Measurements from ENCODE around the gene SESN1. TPM values are rescaled to one million over a fixed set of nuclear protein-coding genes. Genes with fewer than 3 reads are reported as not detected.
"Not testable (repeated sequence)": the region's sequence is repeated elsewhere in the genome, so short reads cannot be mapped to it uniquely, and the experiment has no call there.

SESN1 gene
- total RNA-seq, 4 donors from 2014 or later: 50.7 to 80.9 (median 61.8) TPM

DNA sequence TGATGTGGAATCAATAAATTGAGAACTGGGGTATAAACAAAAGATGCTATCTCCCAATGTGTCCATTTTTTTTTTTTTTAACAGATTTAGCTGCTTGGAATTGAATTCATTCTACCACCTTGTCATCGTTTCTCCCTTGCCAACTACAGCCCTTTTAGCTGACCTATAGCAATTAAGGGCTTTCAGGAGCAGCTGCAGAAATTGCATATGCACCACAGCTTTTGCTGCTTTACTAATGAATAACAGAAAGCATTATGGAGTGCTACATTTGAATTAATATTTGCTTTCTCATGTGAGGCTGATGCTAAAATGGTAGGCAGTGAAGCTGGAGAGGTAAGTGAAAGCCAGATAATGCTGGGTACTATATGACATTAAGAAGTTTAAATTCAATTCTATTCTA is 5.7 kb downstream of the SESN1 start:
- Histone ChIP-seq H3K4me1 (peaks cover 39 to 71% (median 67%) of the 10 kb centered on the region in 4 donors), H3K4me3 (no peak overlapping the region), H3K36me3 (peaks cover 0 to 11% (median 4%) of the 10 kb centered on the region in 4 donors), H3K27ac (replicated peaks in 1 of 4) (peak overlapping the region in 2 of 4 donors; percentile 49 to 51), H3K9me3 (no peaks in the 10 kb centered on the region), H3K27me3 (no peaks in the 10 kb centered on the region)
- intact Hi-C loops (cut with DNase I): loop anchor here (10.0 kb wide), 1 partner anchor 434 kb away; no protein-coding TSS in a partner anchor
- no peak for TF ChIP-seq EP300 (IDR thresholded peaks at IDR 0.05)
- TF ChIP-seq, protein P1, sequence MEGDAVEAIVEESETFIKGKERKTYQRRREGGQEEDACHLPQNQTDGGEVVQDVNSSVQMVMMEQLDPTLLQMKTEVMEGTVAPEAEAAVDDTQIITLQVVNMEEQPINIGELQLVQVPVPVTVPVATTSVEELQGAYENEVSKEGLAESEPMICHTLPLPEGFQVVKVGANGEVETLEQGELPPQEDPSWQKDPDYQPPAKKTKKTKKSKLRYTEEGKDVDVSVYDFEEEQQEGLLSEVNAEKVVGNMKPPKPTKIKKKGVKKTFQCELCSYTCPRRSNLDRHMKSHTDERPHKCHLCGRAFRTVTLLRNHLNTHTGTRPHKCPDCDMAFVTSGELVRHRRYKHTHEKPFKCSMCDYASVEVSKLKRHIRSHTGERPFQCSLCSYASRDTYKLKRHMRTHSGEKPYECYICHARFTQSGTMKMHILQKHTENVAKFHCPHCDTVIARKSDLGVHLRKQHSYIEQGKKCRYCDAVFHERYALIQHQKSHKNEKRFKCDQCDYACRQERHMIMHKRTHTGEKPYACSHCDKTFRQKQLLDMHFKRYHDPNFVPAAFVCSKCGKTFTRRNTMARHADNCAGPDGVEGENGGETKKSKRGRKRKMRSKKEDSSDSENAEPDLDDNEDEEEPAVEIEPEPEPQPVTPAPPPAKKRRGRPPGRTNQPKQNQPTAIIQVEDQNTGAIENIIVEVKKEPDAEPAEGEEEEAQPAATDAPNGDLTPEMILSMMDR (IDR thresholded peaks at IDR 0.05): no peak
- TF ChIP-seq POLR2A (IDR thresholded peaks at IDR 0.05; ENCODE audit: low read depth): no peak
- TF ChIP-seq POLR2AphosphoS5 (IDR thresholded peaks at IDR 0.05): no peak
- no peak for DNase-seq (ENCODE audit: extremely low spot score)
- WGBS: 65% methylated on average over 1 of the region's 1 CpG

DNA sequence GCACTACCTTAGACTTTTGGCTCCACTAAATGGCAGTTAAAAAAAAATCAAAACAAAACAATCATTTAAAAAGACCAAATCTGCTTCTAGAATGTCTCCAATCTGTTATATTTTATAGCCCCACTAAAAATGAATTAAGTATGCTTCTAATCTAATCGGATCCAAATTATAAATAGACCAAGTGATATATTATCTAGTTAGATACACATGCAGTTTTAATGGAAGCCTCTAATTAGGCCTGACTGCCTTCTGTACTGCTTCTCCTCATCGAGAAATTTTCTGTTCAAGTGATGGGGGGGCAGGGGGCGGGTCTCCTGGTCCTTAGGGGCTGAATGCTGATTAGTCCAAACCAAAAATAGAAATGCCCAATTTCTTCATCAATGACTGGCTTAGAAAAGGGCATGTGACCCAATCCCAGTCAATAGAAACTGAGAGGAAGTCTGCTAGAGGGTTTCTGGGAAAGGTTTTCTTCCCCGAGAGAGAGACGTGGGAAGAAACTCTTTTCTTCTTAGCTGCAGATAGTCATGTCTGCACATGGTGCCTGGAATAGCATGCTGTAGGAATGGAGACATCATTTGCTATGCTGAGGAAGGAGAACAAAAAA is 6.9 kb downstream of the SESN1 start:
- H3K4me3 ChIP-seq: no peak overlapping the region
- TF ChIP-seq EP300 (IDR thresholded peaks at IDR 0.05) (no peak), POLR2A (IDR thresholded peaks at IDR 0.05; ENCODE audit: low read depth) (no peak), POLR2AphosphoS5 (IDR thresholded peaks at IDR 0.05) (no peak)
- TF ChIP-seq, protein P1 (IDR thresholded peaks at IDR 0.05): no peak
- 52% methylated on average over 5 of the region's 5 CpGs for WGBS
- peak overlapping the region in 3 of 4 donors; percentile 26 to 51 (median 49) for H3K27ac ChIP-seq (replicated peaks in 1 of 4)
- H3K36me3 ChIP-seq: peaks cover 0 to 11% (median 4%) of the 10 kb centered on the region in 4 donors
- H3K4me1 ChIP-seq: peaks cover 42 to 78% (median 75%) of the 10 kb centered on the region in 4 donors
- intact Hi-C loops (cut with DNase I): loop anchor here (10.0 kb wide), 1 partner anchor 433 kb away; no protein-coding TSS in a partner anchor
- H3K27me3 ChIP-seq: no peaks in the 10 kb centered on the region
- H3K9me3 ChIP-seq: no peaks in the 10 kb centered on the region
- DNase-seq (ENCODE audit: extremely low spot score): no peak

DNA sequence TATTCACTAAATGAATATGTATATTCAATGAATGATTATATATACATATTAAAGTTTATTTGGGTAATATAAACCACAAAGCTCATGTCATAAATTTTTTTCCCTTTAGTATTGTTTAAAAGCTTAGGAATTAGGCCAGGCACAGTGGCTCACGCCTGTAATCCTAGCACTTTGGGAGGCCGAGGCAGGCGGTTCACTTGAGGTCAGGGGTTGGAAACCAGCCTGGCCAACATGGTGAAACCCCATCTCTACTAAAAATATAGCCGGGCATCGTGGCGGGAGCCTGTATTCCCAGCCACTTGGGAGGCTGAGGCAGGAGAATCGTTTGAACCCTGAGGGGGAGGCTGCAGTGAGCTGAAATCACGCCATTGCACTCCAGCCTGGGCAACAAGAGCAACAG is 10.5 kb downstream of the SESN1 start:
- not testable (repeated sequence) for H3K4me3 ChIP-seq; H3K27me3 ChIP-seq; DNase-seq (ENCODE audit: extremely low spot score); H3K27ac ChIP-seq (replicated peaks in 1 of 4); H3K9me3 ChIP-seq
- intact Hi-C loops (cut with DNase I): loop anchor here (10.0 kb wide), 1 partner anchor 429 kb away; no protein-coding TSS in a partner anchor
- 79% methylated on average over 8 of the region's 8 CpGs for WGBS
- H3K36me3 ChIP-seq: peaks cover 0 to 11% (median 4%) of the 10 kb centered on the region in 4 donors
- H3K4me1 ChIP-seq: peaks cover 43 to 83% (median 78%) of the 10 kb centered on the region in 4 donors

DNA sequence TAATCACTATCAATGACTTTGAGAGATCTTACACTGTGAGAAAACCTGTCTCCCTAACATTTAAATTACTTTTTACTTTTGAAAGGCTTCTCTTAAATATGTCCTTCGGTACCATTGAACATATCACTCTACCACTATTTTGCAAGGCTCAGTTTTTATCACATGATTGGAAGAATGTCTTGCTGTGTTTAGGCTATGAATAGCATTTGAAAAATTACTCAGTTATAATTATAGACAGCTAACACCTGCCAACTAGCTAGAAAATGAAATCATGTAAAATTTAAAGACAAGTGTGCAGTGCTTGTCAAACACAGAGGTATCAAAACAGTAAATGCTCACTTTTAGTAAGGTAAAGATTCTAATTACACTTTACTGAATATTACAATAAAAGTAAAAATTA is 11.0 kb downstream of the SESN1 start:
- H3K27me3 ChIP-seq: no peaks in the 10 kb centered on the region
- no peak overlapping the region for H3K27ac ChIP-seq (replicated peaks in 1 of 4)
- H3K36me3 ChIP-seq: peaks cover 0 to 11% (median 4%) of the 10 kb centered on the region in 4 donors
- intact Hi-C loops (cut with DNase I): loop anchor here (10.0 kb wide), 1 partner anchor 429 kb away; no protein-coding TSS in a partner anchor
- TF ChIP-seq POLR2AphosphoS5 (IDR thresholded peaks at IDR 0.05) (no peak), POLR2A (IDR thresholded peaks at IDR 0.05; ENCODE audit: low read depth) (no peak), EP300 (IDR thresholded peaks at IDR 0.05) (no peak)
- TF ChIP-seq, protein P1 (IDR thresholded peaks at IDR 0.05): no peak
- peaks cover 43 to 83% (median 78%) of the 10 kb centered on the region in 4 donors for H3K4me1 ChIP-seq
- WGBS: 67% methylated on average over 1 of the region's 1 CpG
- no peak for DNase-seq (ENCODE audit: extremely low spot score)
- no peak overlapping the region for H3K4me3 ChIP-seq
- H3K9me3 ChIP-seq: no peaks in the 10 kb centered on the region

DNA sequence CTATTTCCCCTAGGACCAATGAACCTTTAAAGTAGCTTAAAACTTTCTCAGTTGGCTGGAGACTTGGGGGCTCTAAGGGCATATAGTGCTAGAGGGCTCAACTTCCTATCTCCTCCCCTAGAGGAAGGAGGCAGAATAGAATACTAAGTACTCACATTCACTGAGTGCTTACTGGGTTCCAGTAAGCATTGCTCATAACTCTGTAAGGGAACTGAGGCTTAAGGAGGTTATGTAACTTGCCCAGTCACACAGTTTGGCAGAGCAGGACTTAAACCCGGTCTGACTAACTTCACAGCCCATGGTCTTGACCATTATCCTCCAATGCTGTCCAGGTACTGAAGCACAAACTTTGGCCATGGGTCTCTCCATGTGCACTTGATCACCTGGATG is 12.5 kb downstream of the SESN1 start:
- intact Hi-C loops (cut with DNase I): loop anchor here (10.0 kb wide), 1 partner anchor 427 kb away; no protein-coding TSS in a partner anchor
- Histone ChIP-seq H3K4me3 (no peak overlapping the region), H3K9me3 (no peaks in the 10 kb centered on the region), H3K27me3 (no peaks in the 10 kb centered on the region), H3K27ac (replicated peaks in 1 of 4) (peak overlapping the region in 3 of 4 donors; percentile 38 to 77 (median 75)), H3K4me1 (peaks cover 31 to 80% (median 74%) of the 10 kb centered on the region in 4 donors), H3K36me3 (peaks cover 0 to 11% (median 4%) of the 10 kb centered on the region in 4 donors)
- WGBS: 83% methylated on average over 1 of the region's 1 CpG
- DNase-seq (ENCODE audit: extremely low spot score): no peak
- no peak for TF ChIP-seq EP300 (IDR thresholded peaks at IDR 0.05)
- TF ChIP-seq POLR2A (IDR thresholded peaks at IDR 0.05; ENCODE audit: low read depth): no peak
- TF ChIP-seq, protein P1 (IDR thresholded peaks at IDR 0.05): no peak
- peak in 1 of 2 donors; percentile 26 for TF ChIP-seq POLR2AphosphoS5 (IDR thresholded peaks at IDR 0.05)

Data from esophagus muscularis mucosa (tissue), 4 donors.